DOHH2 (cell line): ENCODE data around the gene RAB3A.

Experiments
- EZH2phosphoT487 ChIP-seq: fragments of 200-600 bp; sonication (generic); IDR thresholded peaks from 2 replicates; pipeline ENCODE4 v1.6.1; 2017; ENCODE audit warnings: borderline replicate concordance, mild to moderate bottlenecking, antibody characterized with exemption, low read length, moderate library complexity, mixed read lengths
- TF ChIP-seq, protein P1 (sequence below): fragments of 200-600 bp; sonication (generic); IDR thresholded peaks from one replicate; pipeline ENCODE4 v1.5.1; 2014; ENCODE audit warnings: antibody characterized with exemption, mild to moderate bottlenecking, low read depth, low read length; ENCODE audit not compliant: poor library complexity, severe bottlenecking

DNA sequence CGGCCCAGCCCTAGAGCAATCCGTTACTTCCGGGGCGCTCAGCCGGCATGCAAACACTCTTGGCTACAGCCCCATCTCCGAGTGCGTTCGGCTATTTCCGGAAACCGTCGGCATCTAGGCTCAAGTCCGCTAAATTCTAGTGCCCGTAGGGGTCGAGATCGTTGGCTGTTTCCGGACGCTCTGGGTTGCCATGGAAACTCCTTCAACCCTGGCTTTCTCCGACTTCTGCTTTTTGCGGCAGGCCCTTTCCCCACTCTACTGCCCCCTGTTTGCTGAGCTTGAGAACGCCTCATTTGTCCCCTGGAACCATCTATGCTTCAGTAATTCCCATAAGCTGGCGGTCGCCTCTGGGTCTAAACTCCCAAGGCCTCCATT is 51.4 kb downstream of the RAB3A start:
- TF ChIP-seq, protein P1, sequence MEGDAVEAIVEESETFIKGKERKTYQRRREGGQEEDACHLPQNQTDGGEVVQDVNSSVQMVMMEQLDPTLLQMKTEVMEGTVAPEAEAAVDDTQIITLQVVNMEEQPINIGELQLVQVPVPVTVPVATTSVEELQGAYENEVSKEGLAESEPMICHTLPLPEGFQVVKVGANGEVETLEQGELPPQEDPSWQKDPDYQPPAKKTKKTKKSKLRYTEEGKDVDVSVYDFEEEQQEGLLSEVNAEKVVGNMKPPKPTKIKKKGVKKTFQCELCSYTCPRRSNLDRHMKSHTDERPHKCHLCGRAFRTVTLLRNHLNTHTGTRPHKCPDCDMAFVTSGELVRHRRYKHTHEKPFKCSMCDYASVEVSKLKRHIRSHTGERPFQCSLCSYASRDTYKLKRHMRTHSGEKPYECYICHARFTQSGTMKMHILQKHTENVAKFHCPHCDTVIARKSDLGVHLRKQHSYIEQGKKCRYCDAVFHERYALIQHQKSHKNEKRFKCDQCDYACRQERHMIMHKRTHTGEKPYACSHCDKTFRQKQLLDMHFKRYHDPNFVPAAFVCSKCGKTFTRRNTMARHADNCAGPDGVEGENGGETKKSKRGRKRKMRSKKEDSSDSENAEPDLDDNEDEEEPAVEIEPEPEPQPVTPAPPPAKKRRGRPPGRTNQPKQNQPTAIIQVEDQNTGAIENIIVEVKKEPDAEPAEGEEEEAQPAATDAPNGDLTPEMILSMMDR = peak; percentile 96
- no peak for TF ChIP-seq EZH2phosphoT487
